Measurements from ENCODE around the gene WWOX.

DNA sequence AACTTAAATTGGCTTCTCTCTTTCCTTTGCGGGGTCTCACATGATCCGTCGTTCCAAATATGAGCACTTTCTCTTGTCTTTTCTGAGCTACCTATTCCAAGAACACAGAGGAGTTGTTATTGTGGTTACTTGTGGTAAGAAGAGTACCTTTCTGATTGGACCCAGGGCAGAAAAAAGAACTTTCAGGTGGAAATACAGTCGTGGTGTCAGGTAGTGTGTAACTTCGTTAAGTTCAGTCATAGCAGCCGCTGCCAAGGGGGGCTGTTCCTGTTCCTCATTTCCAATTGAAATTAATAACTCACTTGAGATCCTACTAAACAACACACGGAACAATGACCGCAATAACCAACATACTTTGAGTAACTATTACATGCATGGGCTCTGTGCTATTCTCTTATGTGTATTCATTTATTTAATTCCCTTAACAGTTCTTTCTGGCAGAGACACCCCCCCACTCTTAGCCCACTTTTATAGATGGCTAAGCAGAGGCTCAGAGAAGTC is 819.4 kb downstream of the WWOX start:
- TF ChIP-seq POLR2A (IDR thresholded peaks at IDR 0.05; ENCODE audit: low read length) (no peak), GATA1 (IDR thresholded peaks at IDR 0.05; ENCODE audit: low read depth, low read length) (no peak)
